OCI-LY7 (cell line): ENCODE data around the gene SGMS1.

Experiments
- EZH2phosphoT487 ChIP-seq: fragments of 200-600 bp; sonication (generic); IDR thresholded peaks from 2 replicates; pipeline ENCODE4 v1.6.1; 2018; ENCODE audit warnings: low read depth, borderline replicate concordance, mild to moderate bottlenecking, mixed run types, antibody characterized with exemption, low read length, moderate library complexity, mixed read lengths
- TF ChIP-seq, protein P1 (sequence below): fragments of 200-600 bp; sonication (generic); conservative IDR thresholded peaks from 2 replicates; pipeline ENCODE4 v1.5.1; 2014; ENCODE audit warnings: mild to moderate bottlenecking, antibody characterized with exemption, low read length, moderate library complexity, mixed read lengths

DNA sequence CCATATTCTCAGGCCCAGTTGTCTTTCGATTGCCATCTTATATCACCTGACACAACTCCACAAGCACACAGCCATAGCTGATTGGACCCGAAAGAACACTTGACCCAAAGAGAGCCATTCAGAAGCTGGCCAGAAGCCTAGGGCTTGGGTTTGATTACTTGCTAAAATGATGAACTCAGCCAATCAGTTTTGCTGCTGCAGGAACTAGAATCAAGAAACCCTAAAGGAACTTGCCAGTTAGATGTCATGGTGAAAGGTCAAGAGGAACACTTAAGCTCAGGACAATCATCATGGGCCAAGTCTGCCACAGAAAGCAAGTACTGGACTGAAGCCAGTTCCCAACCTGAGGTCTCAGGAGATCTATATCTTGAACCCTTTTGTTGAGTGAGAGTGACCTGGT, 150.0 kb downstream of the SGMS1 start:
- TF ChIP-seq, protein P1, sequence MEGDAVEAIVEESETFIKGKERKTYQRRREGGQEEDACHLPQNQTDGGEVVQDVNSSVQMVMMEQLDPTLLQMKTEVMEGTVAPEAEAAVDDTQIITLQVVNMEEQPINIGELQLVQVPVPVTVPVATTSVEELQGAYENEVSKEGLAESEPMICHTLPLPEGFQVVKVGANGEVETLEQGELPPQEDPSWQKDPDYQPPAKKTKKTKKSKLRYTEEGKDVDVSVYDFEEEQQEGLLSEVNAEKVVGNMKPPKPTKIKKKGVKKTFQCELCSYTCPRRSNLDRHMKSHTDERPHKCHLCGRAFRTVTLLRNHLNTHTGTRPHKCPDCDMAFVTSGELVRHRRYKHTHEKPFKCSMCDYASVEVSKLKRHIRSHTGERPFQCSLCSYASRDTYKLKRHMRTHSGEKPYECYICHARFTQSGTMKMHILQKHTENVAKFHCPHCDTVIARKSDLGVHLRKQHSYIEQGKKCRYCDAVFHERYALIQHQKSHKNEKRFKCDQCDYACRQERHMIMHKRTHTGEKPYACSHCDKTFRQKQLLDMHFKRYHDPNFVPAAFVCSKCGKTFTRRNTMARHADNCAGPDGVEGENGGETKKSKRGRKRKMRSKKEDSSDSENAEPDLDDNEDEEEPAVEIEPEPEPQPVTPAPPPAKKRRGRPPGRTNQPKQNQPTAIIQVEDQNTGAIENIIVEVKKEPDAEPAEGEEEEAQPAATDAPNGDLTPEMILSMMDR = no peak
- TF ChIP-seq EZH2phosphoT487 = no peak
